Natural killer cell (primary cell): ENCODE results near the gene C16orf78. TPM values are rescaled to one million over a fixed set of nuclear protein-coding genes. Genes with fewer than 3 reads are reported as not detected.

Source experiments
- ATAC-seq, 3 donors: fragments of 150-1000 bp in 2 of 3; fragments of 200-7000 bp in 1 of 3; cut with Tn5 transposase; 1 replicate in 1 of 3; 2 replicates in 2 of 3; pipeline ENCODE4 v1.10.0; 2021; ENCODE audit warnings: mild to moderate bottlenecking in 2 of 3, moderate library complexity in 2 of 3
- DNase-seq, 2 donors: peaks; one replicate each; pipeline versions ENCODE4 v3.0.0 to v3.0.0-alpha.2; 2013 to 2021; ENCODE audit warnings: mixed read lengths in 1 of 2
- H3K27ac ChIP-seq: one replicate; pipeline ENCODE4 v1.5.1; 2013; ENCODE audit warnings: mild to moderate bottlenecking, low read length
- H3K27me3 ChIP-seq: one replicate; pipeline ENCODE4 v1.6.1; 2013; ENCODE audit warnings: low read length; ENCODE audit not compliant: control insufficient read depth, insufficient read depth
- H3K36me3 ChIP-seq: one replicate; pipeline ENCODE4 v1.6.1; 2013; ENCODE audit warnings: low read length; ENCODE audit not compliant: control insufficient read depth, insufficient read depth
- H3K4me1 ChIP-seq: one replicate; pipeline ENCODE4 v1.6.1; 2013; ENCODE audit warnings: low read length; ENCODE audit not compliant: control insufficient read depth, insufficient read depth
- H3K4me3 ChIP-seq: one replicate; pipeline ENCODE4 v1.5.1; 2013; ENCODE audit warnings: low read length
- H3K9me3 ChIP-seq: one replicate; pipeline ENCODE4 v1.6.1; 2013; ENCODE audit warnings: low read length; ENCODE audit not compliant: control insufficient read depth, insufficient read depth
- H3K27ac Mint-ChIP-seq, 2 donors: one replicate each; pipeline ENCODE4 v1.8.0; 2022; ENCODE audit warnings: mild to moderate bottlenecking in 2 of 2, mixed read lengths in 2 of 2, moderate library complexity in 1 of 2
- H3K27me3 Mint-ChIP-seq, 2 donors: one replicate each; pipeline ENCODE4 v1.8.0; 2022; ENCODE audit warnings: low read depth in 2 of 2, mixed read lengths in 2 of 2
- H3K36me3 Mint-ChIP-seq: one replicate; pipeline ENCODE4 v1.8.0; 2022; ENCODE audit warnings: mixed read lengths
- H3K4me1 Mint-ChIP-seq, 2 donors: one replicate each; pipeline ENCODE4 v1.8.0; 2022; ENCODE audit warnings: mixed read lengths in 2 of 2
- H3K4me3 Mint-ChIP-seq: one replicate; pipeline ENCODE4 v1.8.0; 2022; ENCODE audit warnings: mild to moderate bottlenecking, moderate library complexity, mixed read lengths
- H3K9me3 Mint-ChIP-seq, 2 donors: one replicate each; pipeline ENCODE4 v1.8.0; 2022; ENCODE audit warnings: mixed read lengths in 2 of 2
- CTCF ChIP-seq: fragments of 200-600 bp; IDR thresholded peaks from one replicate; pipeline ENCODE4 v1.8.0; 2022; ENCODE audit warnings: antibody characterized with exemption
- WGBS: methylation state at CpG from one replicate; pipeline ENCODE4 v1.1.7; 2013; ENCODE audit warnings: missing lambda C conversion rate; ENCODE audit not compliant: insufficient coverage; 5-methylcytosine and 5-hydroxymethylcytosine counted together
- intact Hi-C: fragments of 100-400 bp; cut with micrococcal nuclease; formaldehyde crosslinking; loops from one replicate; pipeline ENCODE4 v1.14.2; 2022
- total RNA-seq, 4 donors: library from RNA; stranded (reverse); fragments of 120-200 nt in 1 of 4; gene quantifications; one replicate each; pipeline versions ENCODE4 v1.2.3 to v1.2.4, GENCODE V29; 2013 to 2022

The C16orf78 gene
- total RNA-seq, 3 donors from 2014 or later (not counting 1 experiment from before 2014, with no cell fraction given): not detected

DNA sequence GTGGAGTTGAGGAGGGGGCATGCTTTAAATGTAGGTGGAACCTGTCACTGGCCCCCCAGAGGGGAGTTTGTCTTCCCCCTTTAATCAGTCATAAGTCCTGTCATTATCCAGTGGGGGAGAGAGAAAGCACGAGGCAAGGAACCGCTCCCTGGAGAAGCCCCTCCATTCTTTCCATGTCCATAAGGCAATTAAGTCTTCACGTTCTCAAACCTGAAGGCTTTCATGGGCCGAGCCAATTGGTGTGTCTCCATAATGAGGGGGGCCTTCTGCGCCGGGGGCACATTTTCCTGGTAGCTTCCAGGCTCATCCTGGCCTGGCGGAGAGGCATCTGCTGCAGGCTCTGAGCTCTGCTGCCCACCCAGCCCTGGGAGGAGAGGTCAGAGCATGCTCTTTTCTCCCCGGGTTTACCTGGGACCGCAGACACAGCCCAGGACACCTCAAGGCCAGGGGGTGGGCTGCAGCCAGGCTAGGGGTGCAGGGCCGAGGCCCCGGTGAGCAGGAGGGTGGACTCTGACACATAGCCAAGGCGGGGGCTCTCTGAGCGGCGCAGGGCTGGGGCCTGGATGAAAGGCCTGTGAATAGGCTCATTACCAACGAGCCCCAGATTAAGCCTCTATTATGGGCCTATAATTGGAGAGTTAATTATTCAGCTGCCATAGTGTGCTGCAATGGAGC lies 42.5 kb downstream of the C16orf78 start:
- DNase-seq: no peak
- TF ChIP-seq CTCF: no peak
- no peaks in the 10 kb centered on the region for H3K9me3 ChIP-seq
- H3K4me1 ChIP-seq: peaks cover 12% of the 10 kb centered on the region
- H3K4me3 Mint-ChIP-seq: no peak overlapping the region
- peaks cover 13 to 24% of the 10 kb centered on the region in 2 donors for H3K4me1 Mint-ChIP-seq
- no peaks in the 10 kb centered on the region for H3K9me3 Mint-ChIP-seq
- ATAC-seq: no peak
- no peaks in the 10 kb centered on the region for H3K36me3 ChIP-seq
- H3K27ac Mint-ChIP-seq: no peak overlapping the region
- intact Hi-C loops: no loop called here
- H3K27ac ChIP-seq: no peak overlapping the region
- H3K27me3 ChIP-seq: no peaks in the 10 kb centered on the region
- WGBS: 89% methylated on average over 13 of the region's 15 CpGs
- peaks cover 0 to 10% of the 10 kb centered on the region in 2 donors for H3K27me3 Mint-ChIP-seq
- H3K4me3 ChIP-seq: no peak overlapping the region
- H3K36me3 Mint-ChIP-seq: no peaks in the 10 kb centered on the region

- intact Hi-C loops: no loop called here
- Mint-ChIP-seq H3K27me3 (peaks cover 0 to 13% of the 10 kb centered on the region in 2 donors), H3K27ac (no peak overlapping the region), H3K4me3 (no peak overlapping the region), H3K4me1 (peaks cover 13 to 24% of the 10 kb centered on the region in 2 donors), H3K9me3 (no peaks in the 10 kb centered on the region), H3K36me3 (no peaks in the 10 kb centered on the region)
- H3K36me3 ChIP-seq: no peaks in the 10 kb centered on the region
- 100% methylated on average over 2 of the region's 2 CpGs for WGBS
- H3K4me1 ChIP-seq: peaks cover 12% of the 10 kb centered on the region
- no peak overlapping the region for H3K4me3 ChIP-seq
- H3K9me3 ChIP-seq: no peaks in the 10 kb centered on the region
- no peaks in the 10 kb centered on the region for H3K27me3 ChIP-seq
- ATAC-seq (no peak), DNase-seq (no peak)
- TF ChIP-seq CTCF: no peak
- no peak overlapping the region for H3K27ac ChIP-seq
Observed at GRCh38 chr16:49417354-49417753, 43.8 kb downstream of the C16orf78 start.

- Histone ChIP-seq H3K9me3 (no peaks in the 10 kb centered on the region), H3K27me3 (no peaks in the 10 kb centered on the region), H3K4me3 (no peak overlapping the region), H3K4me1 (peaks cover 12% of the 10 kb centered on the region), H3K27ac (no peak overlapping the region), H3K36me3 (no peaks in the 10 kb centered on the region)
- no peak for ATAC-seq
- H3K9me3 Mint-ChIP-seq: no peaks in the 10 kb centered on the region
- no peak for DNase-seq
- no peaks in the 10 kb centered on the region for H3K36me3 Mint-ChIP-seq
- no peak overlapping the region for H3K27ac Mint-ChIP-seq
- peaks cover 6 to 14% of the 10 kb centered on the region in 2 donors for H3K27me3 Mint-ChIP-seq
- H3K4me3 Mint-ChIP-seq: no peak overlapping the region
- no peak for TF ChIP-seq CTCF
- intact Hi-C loops: no loop called here
- peaks cover 13 to 24% of the 10 kb centered on the region in 2 donors for H3K4me1 Mint-ChIP-seq
- 88% methylated on average over 13 of the region's 13 CpGs for WGBS
Observed at GRCh38 chr16:49419006-49419405, 45.4 kb downstream of the C16orf78 start.

DNA sequence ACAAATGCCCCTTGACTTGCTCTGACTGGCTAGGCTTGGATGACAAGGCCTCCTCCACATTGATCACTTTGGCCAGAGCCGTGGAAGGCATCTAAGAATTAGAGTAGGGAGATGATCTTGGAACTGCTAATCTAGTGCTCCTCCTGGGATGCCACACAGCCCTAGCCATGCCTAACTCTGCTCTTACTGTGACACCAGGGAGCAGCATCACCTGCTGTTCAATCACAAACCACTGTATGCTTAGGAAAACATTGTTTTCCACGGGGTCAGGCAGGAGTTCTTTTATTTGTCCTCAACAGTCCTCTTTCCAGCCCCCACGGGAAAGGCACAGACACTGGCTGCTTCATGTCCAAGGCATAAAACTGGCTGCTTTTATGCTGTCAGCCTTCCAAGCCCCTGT lies 46.3 kb downstream of the C16orf78 start:
- Mint-ChIP-seq H3K4me1 (peaks cover 13 to 24% of the 10 kb centered on the region in 2 donors), H3K27ac (no peak overlapping the region), H3K4me3 (no peak overlapping the region), H3K9me3 (no peaks in the 10 kb centered on the region), H3K36me3 (no peaks in the 10 kb centered on the region), H3K27me3 (peaks cover 10 to 19% of the 10 kb centered on the region in 2 donors)
- DNase-seq (no peak), ATAC-seq (no peak)
- intact Hi-C loops: no loop called here
- 68% methylated on average over 3 of the region's 3 CpGs for WGBS
- Histone ChIP-seq H3K4me3 (no peak overlapping the region), H3K36me3 (no peaks in the 10 kb centered on the region), H3K9me3 (no peaks in the 10 kb centered on the region), H3K27me3 (no peaks in the 10 kb centered on the region), H3K27ac (no peak overlapping the region), H3K4me1 (peaks cover 12% of the 10 kb centered on the region)
- TF ChIP-seq CTCF: no peak
